AG08395 (cell line): ENCODE results near the gene SPINK8.
"Not testable (repeated sequence)": the region's sequence is repeated elsewhere in the genome, so short reads cannot be mapped to it uniquely, and the experiment has no call there.

ENCODE experiments used
- DNase-seq: peaks from one replicate; pipeline ENCODE4 v3.0.0; 2012; ENCODE audit warnings: mixed read lengths, low spot score

The SPINK8 gene

DNA sequence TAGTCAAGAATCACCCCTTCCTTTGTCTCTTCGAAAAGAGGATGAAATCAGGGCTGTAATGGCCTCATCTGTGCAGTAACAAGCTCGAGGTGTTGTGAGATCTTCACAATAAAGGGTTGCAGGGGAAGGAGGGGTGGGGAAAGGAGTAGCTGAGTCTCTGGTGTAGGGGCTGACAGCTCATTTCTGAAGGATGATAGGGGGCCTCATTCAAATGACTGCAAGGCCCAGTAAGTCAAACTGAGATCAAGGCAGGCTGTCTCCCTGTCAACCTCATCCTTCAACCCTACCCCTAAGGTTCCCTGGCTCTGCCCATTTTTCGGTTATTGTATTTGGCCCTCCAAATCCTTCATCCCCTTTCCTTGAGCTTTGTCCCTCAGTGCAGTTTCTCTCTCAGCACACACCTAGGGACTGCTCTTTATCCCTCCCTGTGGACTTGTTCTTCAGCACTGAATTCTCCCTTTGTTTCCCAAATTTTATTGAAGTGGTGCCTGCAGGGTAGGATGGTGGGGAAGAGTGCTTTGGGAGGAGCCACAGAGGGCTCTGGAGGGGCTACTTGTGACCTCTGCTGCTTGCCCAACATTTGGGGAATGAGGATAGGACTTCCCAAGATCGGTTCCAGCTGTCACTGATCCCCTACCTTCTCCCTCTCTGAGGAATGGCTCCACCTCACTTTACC lies 54.4 kb downstream of the SPINK8 start:
- DNase-seq, result no peak

DNA sequence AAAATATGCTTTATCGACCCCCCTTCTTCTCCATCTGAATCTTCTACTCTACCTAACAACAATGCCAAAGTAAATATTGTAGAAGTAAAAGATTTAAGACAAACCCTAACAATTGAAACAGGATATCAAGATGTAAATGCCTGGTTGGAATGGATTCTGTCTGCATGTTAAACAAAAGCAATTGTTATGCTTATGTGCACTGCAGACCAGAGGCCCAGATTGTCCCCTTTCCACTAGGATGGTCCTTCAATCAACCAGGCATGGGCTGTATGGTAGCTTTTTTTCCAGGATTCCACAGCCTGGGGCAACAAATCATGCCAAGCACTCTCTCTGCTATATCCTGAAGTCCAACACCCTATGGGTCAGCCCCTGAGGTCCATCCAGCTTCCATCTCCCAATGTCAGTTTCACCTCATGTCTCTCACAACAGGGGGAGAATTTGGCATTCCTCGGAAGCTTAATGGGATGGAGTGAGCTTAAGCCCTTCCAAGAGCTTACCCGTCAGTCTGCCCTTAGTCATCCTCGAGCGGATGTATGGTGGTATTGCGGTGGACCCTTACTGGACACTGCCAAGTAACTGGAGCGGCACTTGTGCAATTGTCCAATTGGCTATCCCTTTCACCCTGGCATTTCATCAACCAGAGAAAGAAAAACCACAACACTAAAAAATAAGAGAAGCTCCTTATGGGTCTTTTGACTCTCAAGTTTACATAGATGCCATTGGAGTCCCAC lies 56.4 kb downstream of the SPINK8 start:
- DNase-seq, result no peak

DNA sequence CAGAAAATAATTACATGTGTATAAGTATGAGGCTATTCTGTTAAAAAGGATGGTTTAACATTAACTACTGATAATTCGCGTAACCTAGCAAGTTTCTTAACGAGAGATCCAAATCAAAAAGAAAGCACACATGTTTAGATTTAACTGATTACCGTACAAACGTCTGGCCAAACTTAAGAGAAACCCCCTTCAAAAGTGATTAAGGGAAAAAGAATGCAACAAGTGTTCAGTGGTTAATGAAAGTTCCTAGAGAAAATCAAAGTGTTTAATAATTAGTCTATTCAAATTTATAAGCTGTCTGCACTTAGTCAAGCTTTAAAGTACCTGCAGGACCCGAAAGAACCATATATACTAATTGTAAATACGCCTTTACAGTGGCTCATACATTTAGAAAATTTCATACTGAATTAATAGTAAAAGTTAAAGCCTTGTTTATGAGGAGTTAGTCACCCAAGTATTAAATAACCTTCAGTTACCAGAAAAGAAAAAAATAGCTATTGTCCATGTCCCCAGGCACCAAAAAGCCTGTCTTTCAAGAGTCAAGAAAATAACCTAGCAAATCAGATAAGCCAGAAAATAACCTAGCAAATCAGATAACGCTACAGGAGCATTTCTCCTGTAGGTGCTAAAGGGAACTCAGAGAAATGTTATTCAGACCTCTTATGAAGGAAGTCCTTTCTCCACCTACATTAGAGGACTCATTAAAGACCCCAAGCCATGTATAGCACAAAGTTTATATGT lies 58.0 kb downstream of the SPINK8 start:
- no peak for DNase-seq

DNA sequence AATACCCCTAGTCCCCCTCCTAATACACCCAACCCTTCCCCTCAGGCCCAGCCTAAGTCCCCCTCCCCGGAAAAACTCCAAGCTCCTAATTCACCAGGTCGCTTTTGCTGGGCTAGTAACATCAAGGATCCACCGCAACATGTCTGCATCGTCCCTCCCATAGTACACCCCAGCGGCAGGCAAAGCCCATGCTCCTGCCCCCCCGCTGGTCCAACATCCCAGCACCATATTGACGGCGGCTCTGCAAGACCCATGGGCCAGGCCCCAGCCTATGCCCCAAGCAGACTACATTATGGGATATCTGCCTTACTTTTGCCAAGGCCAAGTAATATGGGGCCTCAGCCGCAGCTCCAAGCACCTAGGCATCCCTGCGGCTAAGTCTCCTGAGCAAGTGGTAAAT lies 59.0 kb downstream of the SPINK8 start:
- DNase-seq, result no peak

DNA sequence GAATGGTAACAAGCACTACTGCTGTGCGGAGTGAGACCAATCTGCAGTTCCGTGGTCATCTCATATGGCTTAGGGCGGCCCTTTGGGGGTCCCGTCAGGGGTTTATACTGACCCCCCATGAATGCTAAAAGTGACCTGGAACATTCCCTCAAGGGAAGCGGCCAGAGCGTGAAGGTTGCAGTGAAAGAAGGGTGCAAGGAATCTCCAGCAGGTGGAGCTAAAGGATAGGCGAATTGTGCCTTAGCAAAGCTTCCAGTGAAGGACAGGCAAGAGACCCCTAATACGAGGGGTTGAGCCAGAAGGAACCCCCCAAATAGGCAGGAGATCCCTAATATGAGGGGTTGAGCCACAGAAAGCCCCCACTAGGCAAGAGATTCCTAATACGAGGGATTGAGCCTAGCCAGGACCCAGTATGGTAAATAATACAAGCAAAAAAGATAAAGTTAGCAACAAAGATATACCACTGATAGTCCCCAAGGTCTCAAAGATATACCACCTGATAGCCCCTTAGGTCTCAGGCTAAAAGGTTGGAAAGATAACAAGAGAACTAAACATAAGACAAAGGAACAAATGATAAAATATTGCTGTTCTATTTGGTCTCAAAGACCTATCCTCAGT lies 59.8 kb downstream of the SPINK8 start:
- DNase-seq, result peak; percentile 72

DNA sequence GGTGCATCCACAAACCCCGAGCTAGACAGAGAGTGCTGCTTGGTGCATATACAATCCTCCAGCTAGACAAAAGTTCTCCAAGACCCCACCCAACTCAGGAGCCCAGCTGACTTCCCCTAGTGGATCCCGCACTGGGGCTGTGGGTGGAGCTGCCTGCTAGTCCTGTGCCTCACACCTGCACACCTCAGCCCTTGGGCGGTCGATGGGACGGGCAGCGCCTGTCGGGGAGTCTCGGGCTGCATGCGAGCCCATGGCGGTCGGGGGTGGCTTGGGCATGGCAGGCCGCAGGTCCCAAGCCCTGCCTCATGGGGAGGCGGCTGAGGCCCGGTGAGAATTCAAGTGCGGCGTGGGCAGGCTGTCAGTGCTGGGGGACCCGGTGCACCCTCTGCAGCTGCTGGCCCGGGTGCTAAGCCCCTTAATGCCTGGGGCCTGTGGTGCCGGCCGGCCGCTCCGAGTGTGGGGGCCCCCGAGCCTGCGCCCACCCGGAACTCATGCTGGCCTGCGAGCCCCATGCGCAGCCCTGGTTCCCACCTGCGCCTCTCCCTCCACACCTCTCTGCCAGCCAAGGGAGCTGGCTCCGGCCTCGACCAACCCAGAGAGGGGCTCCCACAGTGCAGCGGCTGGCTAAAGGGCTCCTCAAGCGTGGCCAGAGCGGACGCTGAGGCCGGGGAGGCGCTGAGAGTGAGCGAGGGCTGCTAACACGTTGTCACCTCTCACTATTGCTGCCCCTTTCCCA lies 61.5 kb downstream of the SPINK8 start:
- no peak for DNase-seq

DNA sequence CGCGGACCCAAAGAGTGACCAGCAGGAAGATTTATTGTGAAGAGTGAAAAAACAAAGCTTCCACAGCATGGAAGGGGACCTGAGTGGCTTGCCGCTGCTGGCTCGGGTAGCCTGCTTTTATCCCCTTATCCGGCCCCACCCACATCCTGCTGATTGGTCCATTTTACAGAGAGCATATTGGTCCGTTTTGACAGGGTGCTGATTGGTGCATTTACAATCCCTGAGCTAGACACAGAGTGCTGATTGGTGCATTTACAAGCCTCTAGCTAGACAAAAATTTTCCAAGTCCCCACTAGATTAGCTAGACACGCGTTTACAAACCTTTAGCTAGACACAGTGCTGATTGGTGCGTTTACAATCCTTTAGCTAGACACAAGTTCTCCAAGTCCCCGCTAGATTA lies 62.2 kb downstream of the SPINK8 start:
- not testable (repeated sequence) for DNase-seq

DNA sequence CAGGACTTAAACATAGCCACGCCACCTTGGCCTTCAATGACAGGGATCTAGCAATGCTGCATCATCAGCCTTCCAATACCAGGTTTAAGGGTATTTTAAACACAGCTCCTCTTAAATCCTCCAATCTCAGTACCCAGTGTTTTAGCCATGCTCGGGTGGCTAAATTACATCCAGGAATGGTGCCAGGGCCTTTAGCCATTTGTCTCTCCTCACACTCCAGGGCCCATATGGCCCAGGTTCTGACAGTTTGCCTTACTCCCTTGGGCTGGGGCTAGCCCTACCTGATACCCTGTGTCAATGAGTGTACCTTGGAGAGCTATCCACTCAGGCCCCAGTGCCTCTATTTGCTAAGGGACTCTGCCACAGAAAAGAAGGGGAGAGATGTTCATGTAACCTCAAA lies 63.2 kb downstream of the SPINK8 start:
- no peak for DNase-seq

DNA sequence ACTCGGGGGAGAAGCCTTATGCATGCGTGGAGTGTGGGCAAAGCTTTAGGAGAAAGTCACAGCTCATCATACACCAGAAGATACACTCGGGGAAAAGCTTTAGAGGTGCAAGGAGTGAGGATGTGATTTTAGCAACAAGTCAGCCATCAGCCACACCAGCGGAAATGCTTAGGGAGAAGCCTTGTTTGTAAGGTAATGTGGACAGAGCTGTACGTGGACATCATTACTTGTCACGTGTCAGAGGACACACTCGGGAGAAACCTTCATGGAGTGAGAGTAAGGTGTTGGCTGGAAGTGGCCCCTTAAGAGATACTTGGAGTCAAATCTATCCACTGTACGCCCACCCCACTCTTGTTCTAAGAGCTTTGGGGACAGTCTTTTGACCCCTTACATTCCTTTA lies 63.9 kb downstream of the SPINK8 start:
- no peak for DNase-seq

DNA sequence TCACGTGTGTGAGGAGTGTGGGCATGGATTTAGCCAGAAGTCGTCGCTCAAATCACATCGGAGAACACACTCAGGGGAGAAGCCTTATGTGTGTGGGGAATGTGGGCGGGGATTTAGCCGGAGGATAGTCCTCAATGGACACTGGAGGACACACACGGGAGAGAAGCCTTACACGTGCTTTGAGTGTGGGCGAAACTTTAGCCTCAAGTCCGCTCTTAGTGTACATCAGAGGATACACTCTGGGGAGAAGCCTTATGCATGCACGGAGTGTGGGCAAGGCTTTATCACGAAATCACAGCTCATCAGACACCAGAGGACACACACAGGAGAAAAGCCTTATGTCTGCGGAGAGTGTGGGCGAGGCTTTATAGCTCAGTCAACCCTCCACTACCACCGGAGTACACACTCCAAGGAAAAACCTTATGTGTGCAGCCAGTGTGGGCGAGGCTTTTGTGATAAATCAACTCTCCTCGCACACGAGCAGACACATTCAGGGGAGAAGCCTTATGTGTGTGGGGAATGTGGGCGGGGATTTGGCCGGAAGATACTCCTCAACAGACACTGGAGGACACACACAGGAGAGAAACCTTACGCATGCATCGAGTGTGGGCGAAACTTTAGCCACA lies 64.4 kb downstream of the SPINK8 start:
- no peak for DNase-seq

DNA sequence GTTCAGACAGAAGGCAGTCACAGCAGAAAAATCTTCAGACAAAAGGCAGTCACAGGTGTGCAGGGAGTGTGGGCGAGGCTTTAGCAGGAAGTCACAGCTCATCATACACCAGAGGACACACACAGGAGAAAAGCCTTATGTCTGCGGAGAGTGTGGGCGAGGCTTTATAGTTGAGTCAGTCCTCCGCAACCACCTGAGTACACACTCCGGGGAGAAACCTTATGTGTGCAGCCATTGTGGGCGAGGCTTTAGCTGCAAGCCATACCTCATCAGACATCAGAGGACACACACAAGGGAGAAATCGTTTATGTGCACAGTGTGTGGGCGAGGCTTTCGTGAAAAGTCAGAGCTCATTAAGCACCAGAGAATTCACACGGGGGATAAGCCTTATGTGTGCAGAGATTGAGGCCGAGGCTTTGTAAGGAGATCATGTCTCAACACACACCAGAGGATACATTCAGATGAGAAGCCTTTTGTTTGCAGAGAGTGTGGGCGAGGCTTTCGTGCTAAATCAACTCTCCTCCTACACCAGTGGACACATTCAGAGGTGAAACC lies 65.0 kb downstream of the SPINK8 start:
- no peak for DNase-seq

DNA sequence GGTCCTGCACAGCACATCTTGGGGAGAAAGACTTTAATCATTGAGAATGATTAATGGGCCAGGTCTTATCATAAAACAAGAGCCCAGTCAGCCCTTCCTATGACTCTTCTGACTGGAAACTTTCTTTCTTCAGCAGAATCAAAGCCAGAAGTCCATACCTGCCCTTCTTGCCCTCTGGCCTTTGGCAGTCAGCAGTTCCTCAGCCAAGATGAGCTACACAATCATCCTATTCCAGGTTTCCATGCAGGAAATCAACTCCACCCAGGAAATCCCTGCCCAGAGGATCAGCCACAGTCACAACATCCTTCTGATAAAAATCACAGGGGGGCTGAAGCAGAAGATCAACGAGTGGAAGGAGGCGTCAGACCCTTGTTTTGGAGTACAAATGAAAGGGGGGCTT lies 65.7 kb downstream of the SPINK8 start:
- no peak for DNase-seq

DNA sequence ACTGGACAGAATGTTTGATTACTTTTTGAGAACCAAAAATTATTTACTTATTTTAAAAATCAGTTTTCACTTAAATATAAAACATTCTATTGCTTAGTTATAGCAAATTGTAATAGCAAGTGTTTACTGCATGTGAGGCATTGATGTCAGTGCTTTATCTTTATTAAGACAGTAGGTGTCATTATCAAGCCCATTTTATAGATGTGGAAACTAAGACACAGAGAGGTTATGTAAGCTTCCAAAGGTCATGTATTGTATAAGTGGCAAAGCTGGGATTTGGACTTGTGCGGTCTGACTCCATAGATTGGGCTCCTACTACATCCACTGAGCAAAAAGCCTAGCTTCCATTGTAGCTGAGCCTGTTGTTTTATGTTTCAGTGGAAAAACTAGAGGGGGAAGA lies 74.9 kb downstream of the SPINK8 start:
- DNase-seq, result no peak
